ENCODE data around the gene CEP128.

The CEP128 gene

GRCh38 chr14:80941241-80942185 is at the start of gene CEP128:
Gene CEP128 (minus strand): TSS chr14:80941738.
- peak within 1 kb of the TSS; percentile 87 for H3K27ac Mint-ChIP-seq
- no peaks in the 10 kb centered on the region for H3K36me3 Mint-ChIP-seq
- peak within 1 kb of the TSS; percentile 88 for H3K4me3 Mint-ChIP-seq
- H3K9me3 Mint-ChIP-seq, result no peaks in the 10 kb centered on the region
- ATAC-seq, result peak; percentile 97
- peaks cover 20% of the 10 kb centered on the region for H3K4me1 Mint-ChIP-seq
- peaks cover 6% of the 10 kb centered on the region for H3K27me3 Mint-ChIP-seq

DNA sequence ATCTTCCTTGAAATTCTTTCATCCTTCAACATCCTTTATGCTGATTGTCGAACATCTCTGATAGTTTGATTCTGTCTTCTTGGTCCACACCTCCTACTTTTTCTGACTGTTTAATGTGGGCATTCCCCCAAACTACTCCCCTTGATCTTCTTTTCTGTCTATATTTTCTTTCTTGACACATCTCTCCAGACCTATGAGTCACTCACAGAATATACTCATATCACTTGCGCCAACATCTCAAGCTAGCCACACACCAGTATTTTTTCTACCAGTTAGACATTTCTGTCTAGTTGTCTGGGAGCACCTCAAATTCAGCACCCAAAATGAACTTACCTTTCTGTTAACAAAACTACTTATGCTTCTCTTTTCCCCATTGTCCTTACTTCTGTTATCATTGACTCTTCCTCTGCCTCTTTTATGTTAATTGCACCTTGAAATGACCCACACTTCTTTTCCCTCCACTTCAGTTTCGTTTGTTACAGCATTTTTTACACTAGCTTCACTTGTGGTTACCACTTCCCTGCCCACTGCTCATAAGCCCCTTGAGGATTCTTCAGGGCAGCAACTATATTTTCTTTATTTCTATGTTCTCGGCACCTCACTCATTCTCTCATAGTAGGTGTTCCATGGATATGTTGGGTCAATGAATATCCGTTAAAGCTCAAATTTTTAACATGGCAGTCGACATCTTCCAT is 47.3 kb upstream of the CEP128 start:
- H3K36me3 Mint-ChIP-seq, result no peaks in the 10 kb centered on the region
- ATAC-seq, result peak; percentile 74
- H3K4me3 Mint-ChIP-seq, result no peak overlapping the region
- H3K27me3 Mint-ChIP-seq, result peaks cover under 1% of the 10 kb centered on the region
- no peaks in the 10 kb centered on the region for H3K9me3 Mint-ChIP-seq
- H3K27ac Mint-ChIP-seq, result no peak overlapping the region
- H3K4me1 Mint-ChIP-seq, result no peaks in the 10 kb centered on the region

- Mint-ChIP-seq H3K4me1 (no peaks in the 10 kb centered on the region), H3K27me3 (no peaks in the 10 kb centered on the region), H3K36me3 (no peaks in the 10 kb centered on the region), H3K9me3 (no peaks in the 10 kb centered on the region), H3K27ac (no peak overlapping the region), H3K4me3 (no peak overlapping the region)
- ATAC-seq, result no peak
Measured at GRCh38 chr14:80988192-80988591, 46.7 kb upstream of the CEP128 start.

DNA sequence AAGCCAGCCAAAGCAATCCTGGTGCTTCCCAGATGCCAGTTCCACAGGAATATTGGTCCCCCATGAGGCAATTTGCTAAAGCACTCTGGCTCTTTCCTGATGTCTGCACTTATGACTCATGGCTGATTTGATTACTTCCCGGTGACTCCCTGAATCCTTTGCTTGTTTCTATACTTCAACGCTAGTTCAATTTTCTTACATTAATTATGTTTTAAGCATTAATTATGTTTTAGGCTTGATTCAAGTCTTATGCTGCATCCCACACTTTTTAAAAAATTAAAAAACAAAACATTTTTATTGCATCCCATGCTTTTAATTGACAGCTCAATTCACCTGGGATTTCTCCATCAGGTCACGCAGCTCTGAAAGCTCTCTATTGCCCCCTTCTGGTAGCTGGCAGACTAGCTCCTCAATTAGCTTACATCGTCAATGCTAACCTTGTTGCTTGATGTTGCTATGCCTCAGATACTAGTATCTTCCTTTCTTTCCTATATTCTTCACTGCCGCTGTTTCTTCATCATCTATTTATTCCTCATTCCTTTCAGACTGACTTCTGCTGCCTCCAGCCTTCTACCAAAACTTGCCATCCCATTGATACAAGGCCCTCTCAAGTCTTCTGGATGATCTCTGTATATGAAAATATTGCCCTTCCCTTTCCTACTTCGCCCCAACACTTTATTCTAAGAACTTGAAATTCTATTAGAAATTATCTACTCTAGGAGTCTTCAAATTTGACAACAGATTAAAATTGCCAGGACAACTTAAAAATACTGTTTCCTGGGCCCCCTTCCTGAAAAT is 45.9 kb upstream of the CEP128 start:
- Mint-ChIP-seq H3K36me3 (no peaks in the 10 kb centered on the region), H3K4me1 (no peaks in the 10 kb centered on the region)
- ATAC-seq, result peak; percentile 68

GRCh38 chr14:80982711-80983110 is 41.2 kb upstream of the CEP128 start:
- Mint-ChIP-seq H3K36me3 (no peaks in the 10 kb centered on the region), H3K9me3 (no peaks in the 10 kb centered on the region), H3K4me1 (no peaks in the 10 kb centered on the region), H3K4me3 (no peak overlapping the region), H3K27ac (no peak overlapping the region), H3K27me3 (peaks cover 11% of the 10 kb centered on the region)
- ATAC-seq, result no peak

More for the DNA sequence above, 45.9 kb upstream of the CEP128 start:
- peaks cover under 1% of the 10 kb centered on the region for H3K27me3 Mint-ChIP-seq
- no peak overlapping the region for H3K4me3 Mint-ChIP-seq
- no peak overlapping the region for H3K27ac Mint-ChIP-seq
- H3K9me3 Mint-ChIP-seq, result no peaks in the 10 kb centered on the region

DNA sequence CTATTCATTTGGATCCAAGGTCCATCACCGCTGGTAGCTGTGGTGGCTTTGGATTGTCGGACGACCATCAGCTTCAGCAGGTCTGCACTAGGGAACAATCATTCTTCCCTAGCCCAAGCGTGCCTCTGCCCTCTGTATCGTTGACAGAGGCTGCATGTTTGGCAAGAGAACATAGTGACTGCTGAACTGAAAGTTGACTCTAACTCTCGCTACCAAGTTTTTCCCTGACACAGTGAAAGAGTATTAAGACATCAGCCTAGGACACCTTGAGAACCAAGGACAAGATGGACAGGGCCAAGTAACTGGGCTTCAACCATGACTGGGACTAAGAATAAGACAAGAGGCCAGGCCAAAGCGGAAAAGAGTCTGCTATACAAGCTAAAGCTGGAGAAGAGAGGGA is 40.1 kb upstream of the CEP128 start:
- Mint-ChIP-seq H3K27ac (peak overlapping the region; percentile 16), H3K36me3 (no peaks in the 10 kb centered on the region), H3K27me3 (peaks cover 11% of the 10 kb centered on the region), H3K9me3 (no peaks in the 10 kb centered on the region), H3K4me3 (no peak overlapping the region), H3K4me1 (no peaks in the 10 kb centered on the region)
- peak; percentile 20 for ATAC-seq

DNA sequence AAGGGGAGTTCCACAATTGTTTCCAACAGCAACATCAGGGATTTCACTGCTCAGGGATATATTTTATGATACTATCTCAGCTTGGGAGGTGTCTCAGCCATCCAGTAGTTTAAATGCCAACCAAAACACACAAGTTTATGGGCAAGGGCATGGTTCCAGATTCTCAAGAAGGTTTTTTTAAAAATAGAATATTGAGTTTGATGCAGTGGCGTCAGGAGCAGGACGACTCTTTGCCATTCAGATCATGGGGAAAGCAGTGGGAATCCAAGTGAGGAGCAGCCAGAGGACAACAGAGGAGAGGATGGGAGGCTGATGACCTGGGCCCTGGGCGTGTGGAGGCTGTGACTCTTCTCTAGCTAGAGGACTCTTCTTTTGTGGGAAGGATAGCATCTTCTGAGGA is 39.6 kb upstream of the CEP128 start:
- no peaks in the 10 kb centered on the region for H3K9me3 Mint-ChIP-seq
- H3K4me3 Mint-ChIP-seq, result no peak overlapping the region
- no peaks in the 10 kb centered on the region for H3K36me3 Mint-ChIP-seq
- no peak for ATAC-seq
- H3K27me3 Mint-ChIP-seq, result peaks cover 11% of the 10 kb centered on the region
- H3K27ac Mint-ChIP-seq, result peak overlapping the region; percentile 16
- no peaks in the 10 kb centered on the region for H3K4me1 Mint-ChIP-seq

GRCh38 chr14:80979951-80980350 is 38.4 kb upstream of the CEP128 start:
- H3K9me3 Mint-ChIP-seq, result no peaks in the 10 kb centered on the region
- no peak for ATAC-seq
- H3K27ac Mint-ChIP-seq, result no peak overlapping the region
- H3K36me3 Mint-ChIP-seq, result no peaks in the 10 kb centered on the region
- H3K27me3 Mint-ChIP-seq, result peaks cover 11% of the 10 kb centered on the region
- no peaks in the 10 kb centered on the region for H3K4me1 Mint-ChIP-seq
- H3K4me3 Mint-ChIP-seq, result no peak overlapping the region

DNA sequence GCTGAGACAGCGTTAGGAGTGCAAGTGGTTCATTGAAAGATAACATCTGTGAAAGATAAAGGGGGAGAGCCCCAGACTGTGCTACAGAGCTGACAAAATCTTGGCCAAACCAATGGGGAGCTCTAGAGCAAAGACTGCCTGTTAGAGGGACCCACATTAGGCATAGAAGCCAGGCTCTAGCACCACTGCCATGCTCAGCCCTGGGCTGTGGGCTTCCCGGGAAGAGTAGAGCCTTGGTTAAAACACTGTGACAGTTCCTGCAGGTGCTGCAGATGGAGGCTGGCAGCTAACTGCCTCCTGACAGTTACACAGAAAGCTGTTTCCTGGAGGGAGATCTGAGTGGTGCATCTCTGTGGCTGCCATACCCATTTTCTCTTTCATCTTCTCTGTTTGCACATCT is 36.9 kb upstream of the CEP128 start:
- ATAC-seq, result no peak
- Mint-ChIP-seq H3K27ac (no peak overlapping the region), H3K4me3 (no peak overlapping the region), H3K36me3 (no peaks in the 10 kb centered on the region), H3K9me3 (no peaks in the 10 kb centered on the region), H3K27me3 (peaks cover 11% of the 10 kb centered on the region), H3K4me1 (no peaks in the 10 kb centered on the region)

GRCh38 chr14:80977221-80977620 is 35.7 kb upstream of the CEP128 start:
- Mint-ChIP-seq H3K27me3 (peaks cover 9% of the 10 kb centered on the region), H3K36me3 (no peaks in the 10 kb centered on the region), H3K27ac (no peak overlapping the region), H3K9me3 (no peaks in the 10 kb centered on the region), H3K4me3 (no peak overlapping the region), H3K4me1 (no peaks in the 10 kb centered on the region)
- ATAC-seq, result no peak

DNA sequence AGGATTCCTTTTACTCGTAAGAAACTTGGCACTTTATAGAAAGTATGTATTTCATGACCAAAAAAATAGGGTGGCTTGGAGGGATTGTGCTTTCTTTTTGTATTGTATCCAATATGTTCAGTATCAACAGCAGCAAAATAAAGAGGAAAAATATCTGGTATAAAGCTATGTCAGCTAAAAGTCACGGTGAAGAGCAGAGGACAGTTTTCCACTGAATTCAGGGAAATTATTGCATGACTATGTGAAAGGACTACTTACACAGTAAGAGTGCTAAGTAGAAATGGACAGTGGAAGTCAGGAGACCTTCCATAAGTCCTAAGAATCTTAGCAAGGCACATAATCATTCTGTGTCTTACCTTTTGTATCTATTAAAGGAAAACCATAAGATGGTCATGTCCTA is 33.1 kb upstream of the CEP128 start:
- Mint-ChIP-seq H3K4me3 (no peak overlapping the region), H3K27me3 (no peaks in the 10 kb centered on the region), H3K9me3 (no peaks in the 10 kb centered on the region), H3K36me3 (no peaks in the 10 kb centered on the region), H3K27ac (no peak overlapping the region), H3K4me1 (no peaks in the 10 kb centered on the region)
- no peak for ATAC-seq

- H3K9me3 Mint-ChIP-seq, result no peaks in the 10 kb centered on the region
- no peak overlapping the region for H3K4me3 Mint-ChIP-seq
- no peak for ATAC-seq
- no peaks in the 10 kb centered on the region for H3K27me3 Mint-ChIP-seq
- no peak overlapping the region for H3K27ac Mint-ChIP-seq
- H3K36me3 Mint-ChIP-seq, result no peaks in the 10 kb centered on the region
- no peaks in the 10 kb centered on the region for H3K4me1 Mint-ChIP-seq
Measured at GRCh38 chr14:80973931-80974641, 32.5 kb upstream of the CEP128 start.

DNA sequence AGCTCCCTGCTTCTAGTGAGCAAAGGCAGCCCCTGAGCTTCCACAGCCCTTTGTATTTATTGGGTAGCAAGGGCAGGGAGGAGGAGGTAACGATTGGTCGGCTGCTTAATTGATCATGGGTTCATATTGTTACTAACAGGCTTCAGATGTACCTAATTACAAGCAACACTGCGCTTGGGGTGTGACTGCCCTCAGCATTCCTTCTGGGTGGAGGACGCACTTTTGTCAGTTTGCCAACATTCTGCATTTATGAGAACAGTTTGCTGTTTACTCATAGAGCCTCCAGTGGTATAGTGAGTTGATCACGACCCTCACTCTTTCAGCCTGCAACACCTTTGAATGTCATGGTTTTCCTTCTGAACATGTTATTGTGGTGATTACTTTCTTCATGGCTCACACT is 23.5 kb upstream of the CEP128 start:
- Mint-ChIP-seq H3K36me3 (no peaks in the 10 kb centered on the region), H3K4me3 (no peak overlapping the region), H3K9me3 (no peaks in the 10 kb centered on the region), H3K27me3 (no peaks in the 10 kb centered on the region), H3K4me1 (peaks cover 9% of the 10 kb centered on the region), H3K27ac (no peak overlapping the region)
- ATAC-seq, result no peak

DNA sequence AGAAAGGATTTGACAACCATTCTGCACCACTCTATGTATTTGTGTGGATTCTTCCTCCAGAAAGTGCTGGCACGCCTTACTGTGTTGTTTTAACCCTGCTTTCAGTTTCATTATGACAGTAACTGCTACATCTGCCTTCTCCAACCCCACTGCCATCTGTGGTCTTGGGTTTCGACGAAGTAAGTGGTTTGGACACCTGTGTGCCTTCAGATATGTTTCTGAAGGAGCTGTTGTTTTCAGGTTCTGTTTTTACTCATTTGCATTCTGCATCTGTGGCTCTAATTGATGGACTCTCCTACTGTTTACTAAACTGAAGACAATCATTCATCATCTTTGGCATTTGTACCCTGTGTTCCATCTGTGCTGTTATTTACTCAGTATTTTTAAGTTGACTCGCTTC is 18.0 kb upstream of the CEP128 start:
- H3K9me3 Mint-ChIP-seq, result no peaks in the 10 kb centered on the region
- no peaks in the 10 kb centered on the region for H3K36me3 Mint-ChIP-seq
- H3K4me1 Mint-ChIP-seq, result peaks cover 62% of the 10 kb centered on the region
- H3K27me3 Mint-ChIP-seq, result peaks cover 9% of the 10 kb centered on the region
- peak; percentile 97 for ATAC-seq
- peak overlapping the region; percentile 34 for H3K27ac Mint-ChIP-seq
- H3K4me3 Mint-ChIP-seq, result peak overlapping the region; percentile 16

DNA sequence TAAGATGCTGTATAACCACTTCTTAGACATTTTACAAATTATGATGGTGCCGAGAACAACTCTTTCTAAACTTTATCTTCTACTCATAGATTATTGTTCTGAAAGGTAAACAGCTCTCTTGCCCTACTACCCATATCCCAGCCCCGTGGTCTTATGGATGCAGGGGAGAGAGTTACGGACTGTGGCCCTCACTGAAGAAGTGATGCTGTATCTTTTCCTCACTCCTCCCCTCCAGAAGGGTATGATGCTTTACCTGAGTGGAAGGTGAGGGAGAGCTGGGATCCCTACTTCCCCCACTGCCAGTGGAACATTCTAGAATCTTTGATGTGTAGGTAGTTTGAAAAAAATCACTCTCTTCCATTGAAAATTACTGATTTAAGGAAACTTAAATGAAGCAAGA is 17.4 kb upstream of the CEP128 start:
- Mint-ChIP-seq H3K36me3 (no peaks in the 10 kb centered on the region), H3K4me3 (no peak overlapping the region), H3K27ac (peak overlapping the region; percentile 34), H3K4me1 (peaks cover 62% of the 10 kb centered on the region), H3K9me3 (no peaks in the 10 kb centered on the region), H3K27me3 (peaks cover 9% of the 10 kb centered on the region)
- no peak for ATAC-seq
